ENCODE results near the gene TRNAU1AP. TPM values are rescaled to one million over a fixed set of nuclear protein-coding genes. Genes with fewer than 3 reads are reported as not detected.

The TRNAU1AP gene
- total and polyA plus RNA-seq, 2 of the 13 experiments (the other 11 are each of a cell fraction or from before 2014, with no cell fraction given), result 29.0 to 42.9 TPM

GRCh38 chr1:28505406-28506187 lies 47.3 kb upstream of the TRNAU1AP start, which contains the start of gene RCC1 (continued):
- TF ChIP-seq, protein P1, sequence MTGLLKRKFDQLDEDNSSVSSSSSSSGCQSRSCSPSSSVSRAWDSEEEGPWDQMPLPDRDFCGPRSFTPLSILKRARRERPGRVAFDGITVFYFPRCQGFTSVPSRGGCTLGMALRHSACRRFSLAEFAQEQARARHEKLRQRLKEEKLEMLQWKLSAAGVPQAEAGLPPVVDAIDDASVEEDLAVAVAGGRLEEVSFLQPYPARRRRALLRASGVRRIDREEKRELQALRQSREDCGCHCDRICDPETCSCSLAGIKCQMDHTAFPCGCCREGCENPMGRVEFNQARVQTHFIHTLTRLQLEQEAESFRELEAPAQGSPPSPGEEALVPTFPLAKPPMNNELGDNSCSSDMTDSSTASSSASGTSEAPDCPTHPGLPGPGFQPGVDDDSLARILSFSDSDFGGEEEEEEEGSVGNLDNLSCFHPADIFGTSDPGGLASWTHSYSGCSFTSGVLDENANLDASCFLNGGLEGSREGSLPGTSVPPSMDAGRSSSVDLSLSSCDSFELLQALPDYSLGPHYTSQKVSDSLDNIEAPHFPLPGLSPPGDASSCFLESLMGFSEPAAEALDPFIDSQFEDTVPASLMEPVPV (CRISPR knock-in tag; IDR thresholded peaks at IDR 0.05), result no peak
- TF ChIP-seq ZNF326 (CRISPR knock-in tag; IDR thresholded peaks at IDR 0.05; ENCODE audit: borderline replicate concordance), result no peak
- TF ChIP-seq TBL1XR1 (IDR thresholded peaks at IDR 0.05; ENCODE audit: borderline replicate concordance, low read length, partially characterized antibody), result peak; percentile 50
- TF ChIP-seq MAFG (CRISPR knock-in tag; IDR thresholded peaks at IDR 0.05), result no peak
- no peak for TF ChIP-seq ZNF383 (CRISPR knock-in tag; IDR thresholded peaks at IDR 0.05; ENCODE audit: borderline replicate concordance)
- no peak for TF ChIP-seq NR3C1 (CRISPR knock-in tag; IDR thresholded peaks at IDR 0.05)
- TF ChIP-seq, protein P2, sequence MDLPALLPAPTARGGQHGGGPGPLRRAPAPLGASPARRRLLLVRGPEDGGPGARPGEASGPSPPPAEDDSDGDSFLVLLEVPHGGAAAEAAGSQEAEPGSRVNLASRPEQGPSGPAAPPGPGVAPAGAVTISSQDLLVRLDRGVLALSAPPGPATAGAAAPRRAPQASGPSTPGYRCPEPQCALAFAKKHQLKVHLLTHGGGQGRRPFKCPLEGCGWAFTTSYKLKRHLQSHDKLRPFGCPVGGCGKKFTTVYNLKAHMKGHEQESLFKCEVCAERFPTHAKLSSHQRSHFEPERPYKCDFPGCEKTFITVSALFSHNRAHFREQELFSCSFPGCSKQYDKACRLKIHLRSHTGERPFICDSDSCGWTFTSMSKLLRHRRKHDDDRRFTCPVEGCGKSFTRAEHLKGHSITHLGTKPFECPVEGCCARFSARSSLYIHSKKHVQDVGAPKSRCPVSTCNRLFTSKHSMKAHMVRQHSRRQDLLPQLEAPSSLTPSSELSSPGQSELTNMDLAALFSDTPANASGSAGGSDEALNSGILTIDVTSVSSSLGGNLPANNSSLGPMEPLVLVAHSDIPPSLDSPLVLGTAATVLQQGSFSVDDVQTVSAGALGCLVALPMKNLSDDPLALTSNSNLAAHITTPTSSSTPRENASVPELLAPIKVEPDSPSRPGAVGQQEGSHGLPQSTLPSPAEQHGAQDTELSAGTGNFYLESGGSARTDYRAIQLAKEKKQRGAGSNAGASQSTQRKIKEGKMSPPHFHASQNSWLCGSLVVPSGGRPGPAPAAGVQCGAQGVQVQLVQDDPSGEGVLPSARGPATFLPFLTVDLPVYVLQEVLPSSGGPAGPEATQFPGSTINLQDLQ (CRISPR knock-in tag; IDR thresholded peaks at IDR 0.05), result no peak
- peak; percentile 3; the same call in 1 of the 2 replicates for TF ChIP-seq ATF3 (CRISPR knock-in tag; IDR thresholded peaks at IDR 0.05)
- TF ChIP-seq ZNF180 (CRISPR knock-in tag; IDR thresholded peaks at IDR 0.05; ENCODE audit: borderline replicate concordance, low read depth), result no peak
- 0 out of 2 replicates have a peak, but pooled peaks have one; percentile 14 for TF ChIP-seq STAT5B (CRISPR knock-in tag; IDR thresholded peaks at IDR 0.05)
- TF ChIP-seq ZNF354B (CRISPR knock-in tag; IDR thresholded peaks at IDR 0.05), result no peak
- no peak for TF ChIP-seq ARHGAP35 (CRISPR knock-in tag; IDR thresholded peaks at IDR 0.05; ENCODE audit: borderline replicate concordance)
- TF ChIP-seq ZNF318 (CRISPR knock-in tag; IDR thresholded peaks at IDR 0.05), result no peak
- TF ChIP-seq GZF1 (CRISPR knock-in tag; IDR thresholded peaks at IDR 0.05), result no peak
- no peak; the same call in 1 of the 2 replicates for TF ChIP-seq ZFP36L1 (CRISPR knock-in tag; IDR thresholded peaks at IDR 0.05)
